SK-MEL-5 (cell line): Measurements from ENCODE around the gene CPNE9. TPM values are rescaled to one million over a fixed set of nuclear protein-coding genes. Genes with fewer than 3 reads are reported as not detected.
"Not testable (repeated sequence)": the region's sequence is repeated elsewhere in the genome, so short reads cannot be mapped to it uniquely, and the experiment has no call there.

Experiments
- DNase-seq: peaks from one replicate; pipeline ENCODE4 v3.0.0-alpha.2; 2016; ENCODE audit warnings: low read depth, low spot score
- in situ Hi-C: cut with HindIII; loops from 2 replicates; pipeline ENCODE4 v1.10.0; 2016; ENCODE audit warnings: low sequenced_read_pairs, high pct_unique_total_duplicates, low pct_unique_long_range_greater_than_20kb
- total RNA-seq: library from RNA; depleted of rRNA; stranded (reverse); fragments of >200 nt; shearing (Covaris generic); gene quantifications from 2 replicates; pipeline ENCODE4 v1.2.3, GENCODE V29; 2014

The CPNE9 gene
- total RNA-seq, 1 experiment from 2014 or later, result 0.79 TPM

DNA sequence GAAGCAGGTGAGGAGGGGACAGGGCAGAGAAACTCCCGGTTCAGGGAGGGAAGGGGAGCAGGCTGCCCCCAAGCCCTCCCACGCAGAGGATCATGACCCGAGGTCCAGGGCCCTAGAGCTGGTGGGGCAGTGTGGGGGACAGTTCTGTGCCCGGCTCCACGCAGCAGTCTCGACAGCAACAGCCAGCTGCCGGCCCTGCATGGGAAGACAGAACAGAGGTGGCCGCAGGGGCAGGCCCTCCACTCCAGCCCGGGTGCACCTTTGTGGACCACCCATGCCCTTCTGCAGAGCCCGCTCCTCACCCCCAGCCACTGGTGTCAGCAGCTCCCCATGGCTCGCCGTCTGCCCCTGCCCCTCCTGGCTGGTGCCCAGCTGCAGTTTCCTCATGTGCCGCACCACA, 53.8 kb downstream of the CPNE9 start:
- in situ Hi-C loops, result no loop called here
- DNase-seq, result no peak

DNA sequence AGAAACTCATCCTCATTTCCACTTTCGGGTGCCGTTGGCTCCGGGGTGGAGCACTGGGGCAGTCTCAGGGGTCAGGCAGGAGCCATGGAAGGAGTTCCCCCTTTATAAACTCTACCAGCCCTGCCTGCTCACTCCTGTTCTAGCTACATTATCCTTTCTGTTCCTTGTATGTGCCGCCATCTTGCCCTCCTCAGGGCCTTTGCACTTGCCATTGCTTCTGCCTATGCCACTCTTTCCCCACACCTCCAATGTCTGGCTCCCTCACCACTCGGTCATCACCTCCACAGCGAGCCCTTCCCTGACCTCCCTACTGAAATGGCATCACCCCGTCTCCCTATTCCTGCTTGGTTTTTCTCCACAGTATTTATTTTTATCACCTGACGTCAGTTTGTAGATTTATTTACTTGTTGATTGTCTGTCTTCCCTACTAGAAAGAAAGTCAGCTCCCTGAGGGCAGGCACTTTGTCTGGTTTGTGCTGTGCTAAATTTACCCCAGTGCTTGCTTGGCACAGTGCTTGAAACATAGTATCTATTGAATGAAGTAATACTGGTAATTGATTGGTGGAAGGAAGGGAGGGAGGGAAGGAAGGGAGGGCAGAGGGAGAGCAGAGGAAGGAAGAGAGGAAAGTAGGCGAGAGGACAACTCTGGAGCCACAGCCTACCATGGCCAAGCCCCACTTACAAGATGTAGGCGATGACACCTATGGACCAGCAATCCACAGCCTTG, 57.3 kb downstream of the CPNE9 start:
- in situ Hi-C loops, result no loop called here
- DNase-seq, result no peak

DNA sequence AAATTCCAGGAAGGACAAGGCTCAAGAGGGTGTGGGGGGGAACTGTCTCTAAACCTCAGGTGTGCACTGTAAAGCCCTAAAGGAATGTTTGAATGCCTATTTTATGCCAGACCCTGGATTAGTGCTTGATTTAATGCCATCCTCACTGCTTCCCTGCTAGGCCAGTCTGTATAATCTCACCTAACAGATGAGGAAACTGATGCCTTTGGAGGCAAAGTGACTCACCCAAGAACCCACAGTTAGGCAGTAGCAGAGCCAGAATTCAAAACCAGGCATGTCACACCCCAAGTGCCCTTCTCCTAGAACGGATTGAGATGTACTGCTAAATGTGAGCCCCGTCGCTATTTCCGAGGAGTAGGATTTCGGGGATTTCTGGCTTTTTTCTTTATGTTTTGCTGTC, 58.3 kb downstream of the CPNE9 start:
- in situ Hi-C loops, result no loop called here
- no peak for DNase-seq

DNA sequence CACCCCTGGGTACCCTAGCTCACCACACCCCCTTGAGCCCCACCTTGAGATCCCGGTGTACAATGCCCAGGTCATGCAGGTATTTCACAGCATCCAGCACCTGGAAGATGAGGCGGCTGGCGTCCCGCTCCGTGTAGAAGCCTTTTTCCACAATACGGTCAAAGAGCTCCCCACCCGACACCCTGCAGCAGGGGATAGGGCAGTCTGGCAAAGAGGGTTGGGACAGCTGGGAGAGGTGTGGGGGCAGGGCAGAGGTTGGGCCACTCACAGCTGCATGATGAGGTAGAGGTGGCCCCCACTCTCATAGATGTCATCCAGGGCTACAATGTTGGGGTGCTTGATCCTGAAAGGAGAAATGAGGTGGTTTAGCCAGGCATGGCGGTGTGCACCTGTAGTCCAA, 59.2 kb downstream of the CPNE9 start:
- DNase-seq, result no peak
- in situ Hi-C loops, result no loop called here

DNA sequence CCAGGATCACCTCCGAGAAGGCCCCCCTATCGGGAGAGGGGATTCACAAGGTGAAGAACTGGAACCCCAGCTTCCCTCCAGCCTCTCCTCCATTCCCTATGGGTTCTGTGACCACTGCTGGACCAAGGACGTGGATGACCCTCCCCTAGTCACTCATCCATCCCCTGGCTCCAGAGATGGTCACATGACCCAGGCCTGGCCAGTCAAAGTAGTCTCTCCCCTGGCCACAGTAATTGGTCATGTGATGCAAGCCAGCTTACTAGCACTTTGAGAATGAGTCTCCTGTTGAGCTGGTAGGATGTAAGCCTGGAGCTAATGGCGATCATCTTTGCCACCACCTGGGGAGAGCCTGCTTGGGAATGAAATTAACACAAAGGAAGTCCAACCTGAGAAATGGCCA, 62.2 kb downstream of the CPNE9 start:
- peak; percentile 49 for DNase-seq
- in situ Hi-C loops, result no loop called here

DNA sequence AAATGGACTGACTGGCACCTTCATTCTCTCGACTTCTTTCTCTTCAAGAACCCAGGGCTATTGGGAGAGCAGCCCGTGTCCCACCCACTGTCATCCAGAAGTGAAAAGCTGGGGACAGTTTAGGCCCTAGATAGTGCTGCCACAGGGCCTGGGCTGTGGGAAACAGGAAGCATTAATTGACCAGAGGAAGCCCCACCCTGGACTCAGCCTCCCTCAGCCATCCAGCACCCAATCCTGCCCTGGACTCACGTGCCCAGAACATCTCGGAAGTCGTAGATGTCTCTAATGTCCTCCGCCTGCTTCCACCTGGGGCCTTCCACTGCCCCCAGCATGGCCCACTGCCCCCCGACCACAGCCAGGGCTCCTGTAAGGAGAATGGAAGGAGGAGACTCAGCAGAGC, 63.8 kb downstream of the CPNE9 start:
- no peak for DNase-seq
- in situ Hi-C loops, result no loop called here

DNA sequence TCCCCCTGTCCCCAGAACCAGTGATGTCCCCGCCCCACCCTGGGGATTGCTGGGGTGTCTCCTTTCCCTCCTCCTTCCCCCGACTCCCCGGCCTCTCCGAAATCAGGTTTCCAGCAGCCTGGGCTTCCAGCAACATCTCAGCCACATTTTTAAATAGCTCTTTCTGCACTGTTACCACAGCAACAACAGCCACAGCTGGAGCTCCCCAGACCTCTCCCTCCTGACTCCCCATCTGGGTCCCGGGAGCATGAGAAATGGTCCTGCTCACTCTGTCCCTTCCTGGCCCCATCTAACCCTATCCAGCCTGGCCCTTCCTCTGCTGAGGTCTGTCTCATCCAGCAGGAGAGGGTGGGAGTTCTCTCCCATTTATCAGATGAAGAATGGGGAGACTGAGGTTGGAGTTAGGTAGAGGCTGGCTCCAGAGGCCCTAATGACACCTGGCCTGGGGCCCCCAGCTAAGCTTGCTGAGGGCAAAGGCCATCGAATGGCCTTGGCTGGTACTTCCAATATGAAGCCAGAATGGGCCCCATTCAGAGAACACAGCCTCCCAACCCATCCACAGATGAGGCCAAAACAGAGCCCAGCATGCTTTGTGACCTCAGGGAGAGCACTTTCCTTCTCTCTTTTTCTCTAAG, 64.6 kb downstream of the CPNE9 start:
- in situ Hi-C loops, result no loop called here
- DNase-seq, result no peak

DNA sequence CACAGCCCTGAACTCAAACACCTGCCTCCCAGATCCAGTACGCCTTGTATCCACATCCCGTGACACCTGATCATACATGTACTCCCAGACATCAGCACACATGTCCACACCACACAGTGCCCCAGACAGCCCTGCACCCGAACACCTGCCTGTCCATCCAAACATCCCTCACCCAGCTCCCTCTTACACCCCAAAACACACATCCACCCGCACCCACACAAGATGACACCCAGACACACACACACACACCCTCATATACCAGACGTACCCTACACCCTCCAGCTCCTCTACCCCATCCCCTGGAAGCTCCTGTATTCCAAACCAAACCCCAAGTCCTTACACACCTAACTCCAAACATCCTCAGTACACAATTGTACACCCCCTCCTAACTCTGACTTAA, 65.4 kb downstream of the CPNE9 start:
- no peak for DNase-seq
- in situ Hi-C loops, result no loop called here

DNA sequence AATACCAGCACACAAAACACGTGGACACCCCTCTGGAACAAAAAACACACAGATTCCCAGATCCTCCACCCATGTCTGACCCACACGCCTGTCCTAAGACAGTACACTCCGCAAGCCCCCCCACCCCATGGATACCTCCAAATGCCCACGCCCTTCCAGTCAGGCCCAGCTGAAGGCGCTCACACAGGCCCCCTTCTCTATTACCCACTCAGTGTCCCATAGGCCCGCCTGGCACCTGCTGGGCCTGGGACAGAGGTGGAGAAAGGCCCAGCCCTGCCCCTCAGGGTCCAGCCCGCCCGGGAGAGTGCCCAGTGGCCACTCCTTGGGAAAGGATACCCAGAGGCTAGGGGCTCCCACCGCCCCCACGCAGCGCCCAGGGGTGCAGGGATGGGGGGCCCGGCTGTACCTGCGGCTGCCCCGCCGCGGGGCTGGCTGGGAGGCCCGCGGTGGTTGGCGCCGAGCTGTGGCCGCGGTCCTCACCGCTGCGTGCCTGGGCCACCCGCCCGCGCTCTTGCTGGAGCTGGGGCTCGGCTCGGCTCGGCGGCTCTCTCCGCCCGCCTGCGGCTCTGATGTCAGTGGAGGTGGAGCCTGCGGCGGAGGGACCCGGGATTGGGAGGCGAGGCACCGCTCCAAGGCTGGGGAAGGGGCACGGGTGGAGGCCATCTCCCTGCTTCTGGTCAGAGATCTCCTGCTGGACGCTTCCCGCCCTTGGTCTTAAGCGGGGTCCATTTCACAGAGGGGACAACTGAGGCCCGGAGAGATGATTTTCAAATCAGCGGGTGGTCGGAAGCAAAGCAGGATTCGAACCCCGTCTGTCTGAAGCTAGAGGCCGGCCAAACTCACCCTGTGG, 66.0 kb downstream of the CPNE9 start, which contains the start of gene CAMK1:
CAMK1 (minus strand) TSS at position 522 of the 850 bp plus-strand sequence. CDS start 2,198 bp downstream, outside the sequence.
- no peak for DNase-seq
- in situ Hi-C loops, result no loop called here

DNA sequence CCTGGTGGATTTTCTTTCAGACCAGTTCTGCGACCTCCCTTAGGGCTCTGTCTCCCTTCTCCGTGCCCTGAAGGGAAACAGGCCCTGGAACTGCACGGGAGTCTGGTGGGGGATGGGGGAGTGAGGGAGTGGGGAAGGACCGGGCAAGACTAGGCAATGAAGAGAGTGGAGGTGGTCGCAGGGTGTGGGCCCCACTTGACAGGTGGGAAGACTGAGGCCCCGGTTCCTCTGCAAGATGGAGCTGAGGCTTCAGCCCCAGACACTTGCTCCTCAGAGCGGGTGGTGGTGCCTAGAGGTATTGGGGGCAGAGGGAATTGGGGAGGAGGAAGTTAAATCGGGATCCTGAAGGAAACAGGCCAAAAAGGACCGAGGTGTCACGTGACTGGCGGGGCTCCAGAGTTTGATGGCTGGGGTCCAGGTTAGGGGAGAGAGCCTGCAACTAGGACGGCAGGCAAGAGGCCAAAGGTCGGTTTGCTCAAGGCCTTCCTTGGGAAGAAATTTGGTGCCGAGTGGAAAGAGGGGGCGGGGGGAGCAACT, 66.7 kb downstream of the CPNE9 start:
- no peak for DNase-seq
- in situ Hi-C loops, result no loop called here

DNA sequence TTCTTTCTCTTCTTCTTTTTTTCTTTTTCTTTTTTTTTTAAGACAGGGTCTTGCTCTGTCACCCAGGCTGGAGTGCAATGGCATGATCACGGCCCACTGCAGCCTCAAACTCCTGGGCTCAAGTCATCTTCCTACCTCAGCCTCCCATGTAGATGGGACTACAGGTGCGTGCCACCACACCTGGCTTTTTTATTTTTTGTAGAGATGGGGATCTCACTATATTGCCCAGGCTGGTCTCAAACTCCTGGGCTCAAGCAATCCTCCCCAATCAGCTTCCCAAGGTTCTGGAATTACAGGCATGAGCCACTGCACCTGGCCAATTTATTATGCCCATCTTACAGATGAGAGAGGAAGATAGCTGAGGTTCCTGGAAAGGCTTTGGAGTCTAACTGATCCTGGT, 67.4 kb downstream of the CPNE9 start:
- in situ Hi-C loops, result not testable (repeated sequence)

DNA sequence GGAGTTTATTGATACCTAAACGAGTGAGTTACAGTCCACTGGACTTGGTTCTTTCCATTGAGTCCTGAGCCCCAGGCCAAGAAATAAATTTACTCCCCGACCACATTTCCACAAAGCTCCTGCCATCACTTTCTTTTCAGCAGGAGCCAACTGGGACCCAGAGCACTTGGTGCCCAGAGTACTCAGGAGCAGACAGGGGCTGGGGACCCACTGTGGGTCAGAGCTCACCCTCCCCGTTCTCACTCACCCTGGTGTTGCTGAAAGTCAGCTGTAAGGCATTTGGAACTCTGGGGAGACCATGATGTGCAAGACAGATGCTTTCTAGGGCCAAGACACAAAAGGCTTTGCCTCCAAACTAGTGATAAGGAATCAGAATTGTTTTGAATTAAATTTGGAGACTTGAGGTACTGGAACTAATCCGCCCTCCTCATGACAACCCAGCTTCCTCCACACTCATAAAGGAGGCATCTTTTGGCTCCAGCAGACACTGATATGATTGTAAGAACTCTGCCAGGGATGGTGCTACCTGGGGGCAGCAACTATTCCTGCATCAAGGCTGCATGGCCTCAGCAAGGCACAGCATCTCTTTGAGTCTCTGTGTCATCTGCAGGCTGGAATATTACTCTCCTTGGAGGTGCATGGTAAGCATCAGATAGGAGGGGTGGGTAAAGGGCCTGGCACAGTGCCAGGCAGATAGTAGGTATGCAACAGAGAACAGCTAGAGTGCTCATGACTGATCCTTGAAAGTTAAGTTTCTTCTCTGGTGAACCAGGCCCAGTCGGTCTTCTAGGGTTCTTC, 73.5 kb downstream of the CPNE9 start:
- in situ Hi-C loops, result no loop called here
- DNase-seq, result no peak

More for the DNA sequence above, 67.4 kb downstream of the CPNE9 start:
- DNase-seq, result not testable (repeated sequence)

DNA sequence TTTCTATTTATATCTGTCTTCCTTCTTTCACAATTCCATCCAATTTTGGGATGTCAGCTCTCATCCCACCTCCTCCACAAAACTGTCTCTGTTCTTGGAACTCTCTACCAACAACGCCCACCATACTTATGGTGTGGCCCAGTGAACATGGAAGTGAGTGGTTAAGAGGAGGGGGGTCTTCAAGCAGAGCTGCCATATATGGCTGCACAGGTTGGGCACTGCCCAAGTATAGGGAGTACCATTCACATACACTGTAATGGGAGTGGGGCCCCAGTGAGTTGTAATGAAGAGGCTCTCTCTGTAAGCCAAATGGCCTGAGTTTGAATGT, 74.0 kb downstream of the CPNE9 start:
- in situ Hi-C loops, result no loop called here
- DNase-seq, result no peak

DNA sequence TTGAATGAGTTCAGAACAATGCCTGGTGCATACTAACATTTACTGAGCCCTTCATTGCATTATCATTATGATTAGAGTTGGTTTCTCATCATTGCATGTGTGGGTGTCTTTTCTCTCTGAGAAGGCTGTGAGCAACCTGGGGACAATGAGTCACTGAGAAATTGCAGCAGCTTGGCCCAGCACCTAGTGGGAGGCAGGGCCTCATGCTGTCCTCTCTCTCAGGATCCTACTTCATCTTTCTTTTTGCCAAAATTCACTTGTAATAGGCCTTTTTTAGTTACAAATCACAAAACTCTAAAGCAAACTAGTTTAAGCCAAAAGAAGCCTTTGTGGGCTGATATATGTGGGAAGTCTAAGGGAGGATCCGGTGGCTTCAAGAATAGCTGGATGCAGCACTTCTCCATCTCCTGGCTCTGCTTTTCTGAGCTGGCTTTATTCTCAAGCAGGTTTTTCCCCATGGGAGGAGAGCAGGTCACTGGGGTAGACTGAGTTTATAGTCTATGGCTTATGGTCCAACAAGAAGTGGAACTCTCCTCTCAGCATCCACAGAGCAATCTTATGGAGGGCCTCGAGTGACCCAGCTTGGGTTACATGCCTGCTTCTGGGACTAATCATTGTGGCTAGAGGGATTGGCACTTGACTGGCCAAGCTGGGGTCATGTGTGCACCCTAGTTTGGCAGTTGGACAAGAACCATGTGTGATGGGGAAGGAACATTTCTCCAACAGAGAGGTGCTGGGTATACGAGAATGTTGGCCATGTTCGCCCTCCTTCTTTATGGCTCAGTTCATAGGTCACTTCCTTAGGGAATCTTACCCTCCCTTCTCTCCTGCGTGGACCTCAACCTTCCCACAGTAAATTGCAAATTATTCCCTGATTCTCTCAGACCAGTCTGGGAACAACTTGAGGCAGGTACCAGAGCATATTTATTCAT, 74.8 kb downstream of the CPNE9 start:
- in situ Hi-C loops, result no loop called here
- no peak for DNase-seq

DNA sequence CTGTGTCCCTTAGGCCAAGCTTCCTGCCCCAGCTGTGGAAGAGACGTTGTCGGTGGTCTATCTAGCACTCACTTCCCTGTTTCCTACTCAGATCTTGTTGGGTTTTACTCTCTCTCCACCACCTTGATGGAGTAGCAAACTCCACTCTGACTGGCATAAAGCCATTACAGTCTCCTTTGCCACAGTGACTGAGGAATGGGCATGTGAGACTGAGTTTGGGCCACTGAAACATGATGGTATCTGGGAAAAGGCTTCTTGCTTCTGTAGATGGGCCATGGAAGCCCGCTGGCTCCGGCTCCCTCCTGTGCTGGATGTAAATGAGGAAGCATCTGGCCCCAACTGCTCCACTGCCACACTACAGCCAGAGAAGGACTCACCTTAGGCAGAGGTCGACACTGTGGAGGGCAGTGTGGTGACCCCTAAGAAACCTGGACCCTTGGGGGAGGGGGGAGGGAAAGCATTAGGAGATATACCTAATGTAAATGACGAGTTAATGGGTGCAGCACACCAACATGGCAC, 75.5 kb downstream of the CPNE9 start:
- no peak for DNase-seq
- in situ Hi-C loops, result no loop called here
